HG02943 (cell line): ENCODE measurements around the gene CACNA2D4.
"Not testable (repeated sequence)": the region's sequence is repeated elsewhere in the genome, so short reads cannot be mapped to it uniquely, and the experiment has no call there.

Experiments used
- ATAC-seq: cut with Tn5 transposase; IDR thresholded peaks from one replicate; pipeline ENCODE4 v1.9.1; 2021; ENCODE audit warnings: mild to moderate bottlenecking, low read depth, moderate library complexity; ENCODE audit not compliant: unreplicated experiment

The CACNA2D4 gene

DNA sequence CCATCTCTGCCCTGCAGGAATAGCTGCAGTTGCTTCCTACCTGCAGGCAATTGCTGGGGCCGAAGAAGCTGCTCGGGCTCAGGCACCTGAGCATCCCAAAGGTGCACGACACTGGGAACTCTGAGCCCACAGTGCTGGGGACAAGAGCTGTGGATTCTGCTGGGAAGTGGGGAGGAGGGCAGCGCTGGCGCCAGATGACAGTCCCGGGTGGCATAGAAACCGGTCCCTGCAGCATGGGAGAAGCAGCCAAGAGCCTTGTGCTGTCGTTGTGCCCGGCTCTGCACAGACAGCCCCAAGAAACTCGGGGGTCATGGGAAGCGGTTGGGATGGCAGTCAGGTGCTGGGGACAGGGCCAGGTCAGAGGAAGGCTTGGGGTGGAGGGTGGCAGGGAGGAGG lies 97.6 kb downstream of the CACNA2D4 start:
- ATAC-seq = no peak

DNA sequence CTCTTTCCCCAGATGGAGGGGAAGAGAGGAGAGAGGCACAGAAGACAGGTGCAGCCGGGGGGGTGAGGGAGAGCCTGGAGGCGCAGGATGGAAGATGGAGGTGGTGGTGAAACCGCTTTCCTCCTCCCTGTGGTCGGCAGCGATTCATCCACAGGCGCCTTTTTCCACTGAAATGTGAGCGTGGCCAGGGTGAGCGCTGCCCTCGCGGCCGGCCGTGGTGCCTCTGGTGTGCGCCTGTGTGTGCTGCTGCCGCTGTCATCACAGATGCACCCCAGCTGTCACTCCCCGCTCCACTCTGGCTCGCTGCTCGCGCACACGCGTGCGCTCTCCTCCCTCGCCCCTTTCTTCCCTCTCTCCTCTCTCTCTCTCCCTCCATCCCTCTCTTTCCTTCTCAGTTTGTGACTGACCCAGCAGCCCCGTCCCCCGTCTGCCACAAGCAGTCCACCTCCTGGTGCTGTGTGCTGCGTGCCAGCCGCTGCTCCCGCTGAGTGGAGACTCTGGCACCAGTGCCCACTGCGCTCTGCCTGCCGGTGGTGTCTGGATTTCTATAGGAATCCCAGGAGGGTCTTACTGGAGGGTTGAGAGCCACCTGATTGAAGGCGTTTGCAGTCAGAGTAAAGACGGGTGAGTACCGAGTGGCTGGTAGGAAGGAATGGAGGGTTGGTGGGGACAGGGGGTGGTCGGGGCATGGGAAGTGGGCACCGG lies 98.1 kb downstream of the CACNA2D4 start, which contains the start of gene LRTM2:
Gene LRTM2, plus strand, starts transcription at position 375 of the 705 bp plus-strand sequence. CDS start 7,584 bp downstream, outside the sequence.
- no peak for ATAC-seq

- no peak for ATAC-seq
These were observed 98.9 kb downstream of the CACNA2D4 start for GRCh38 chr12:1819571-1819970.

DNA sequence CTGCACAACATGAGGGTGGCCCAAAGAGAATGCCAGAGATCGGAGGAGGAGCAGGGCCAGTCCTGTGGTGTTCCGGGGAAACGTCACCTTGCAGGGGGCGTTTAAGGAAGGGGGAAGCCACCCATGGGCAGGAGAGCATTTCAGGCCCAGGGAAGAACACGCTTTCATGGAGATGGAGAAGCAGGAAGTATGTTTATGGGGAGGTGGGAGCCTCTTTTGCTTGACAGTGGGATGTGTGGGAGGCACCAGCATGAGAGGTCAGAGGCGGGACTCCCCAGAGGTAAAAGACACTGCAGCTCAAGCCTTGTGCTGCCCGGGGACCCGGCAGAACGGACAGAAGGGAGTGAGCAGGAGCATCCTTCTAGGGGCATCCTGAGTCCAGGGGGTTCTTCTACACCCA lies 99.4 kb downstream of the CACNA2D4 start:
- ATAC-seq = no peak

- not testable (repeated sequence) for ATAC-seq
These were observed 100.5 kb downstream of the CACNA2D4 start for GRCh38 chr12:1817928-1818327.

- no peak for ATAC-seq
These were observed 101.6 kb downstream of the CACNA2D4 start for GRCh38 chr12:1816730-1817348.

- no peak for ATAC-seq
These were observed 102.4 kb downstream of the CACNA2D4 start for GRCh38 chr12:1815814-1816729.

GRCh38 chr12:1815108-1815507 lies 103.3 kb downstream of the CACNA2D4 start:
- no peak for ATAC-seq

DNA sequence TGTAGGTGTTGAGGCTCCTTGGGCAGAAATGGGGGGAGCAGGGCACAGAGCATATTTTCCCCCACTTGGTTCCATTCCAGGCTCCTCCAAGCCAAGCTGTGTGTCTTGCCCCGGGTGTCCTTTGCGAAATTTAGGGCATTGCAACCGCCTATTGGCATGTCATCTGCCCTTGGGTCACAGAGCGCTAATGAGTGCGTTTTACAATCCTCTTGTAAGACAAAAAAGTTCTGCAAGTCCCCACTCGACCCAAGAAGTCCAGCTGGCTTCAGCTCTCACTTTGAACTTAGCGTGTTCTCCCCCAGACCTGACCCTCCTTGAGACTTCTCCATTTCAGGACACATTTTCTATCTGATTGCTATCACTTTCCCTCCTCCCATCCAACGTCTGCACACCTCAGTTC lies 104.2 kb downstream of the CACNA2D4 start:
- no peak for ATAC-seq

- ATAC-seq = no peak
These were observed 105.7 kb downstream of the CACNA2D4 start for GRCh38 chr12:1812650-1813302.

- no peak for ATAC-seq
These were observed 106.5 kb downstream of the CACNA2D4 start for GRCh38 chr12:1811948-1812291.

DNA sequence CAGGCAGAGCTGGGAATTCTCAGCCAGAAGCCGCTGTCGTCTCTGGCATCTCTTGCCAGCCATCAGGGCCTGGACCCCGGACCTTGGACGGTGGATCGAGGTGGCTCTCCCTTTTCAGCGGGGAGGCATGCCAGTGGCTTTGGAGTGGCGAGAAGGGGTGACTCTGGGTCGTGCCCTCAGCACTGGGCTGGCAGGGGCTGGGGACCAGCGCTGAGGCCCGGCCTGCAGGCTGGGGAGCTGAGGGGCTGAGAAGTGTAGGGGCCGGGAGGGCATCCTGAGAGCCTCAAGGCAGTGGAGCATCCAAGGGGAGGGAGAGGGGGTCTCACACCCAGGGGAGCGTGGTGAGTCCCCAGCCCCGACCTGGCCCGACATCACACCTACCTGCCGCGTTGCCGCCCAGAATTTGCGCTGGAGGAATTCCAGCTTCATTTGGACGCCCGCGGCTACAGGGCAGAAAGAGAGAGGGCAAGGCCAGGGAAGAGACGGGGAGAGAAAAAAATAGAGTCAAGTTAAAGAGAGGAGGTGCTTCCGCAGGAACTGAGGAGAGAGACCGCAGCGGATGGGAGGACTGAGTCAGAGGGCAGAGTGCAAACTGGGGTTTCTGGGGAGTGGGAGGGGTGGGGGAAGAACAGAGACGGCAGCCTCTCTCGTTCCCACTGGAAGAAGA lies 107.0 kb downstream of the CACNA2D4 start:
- no peak for ATAC-seq

DNA sequence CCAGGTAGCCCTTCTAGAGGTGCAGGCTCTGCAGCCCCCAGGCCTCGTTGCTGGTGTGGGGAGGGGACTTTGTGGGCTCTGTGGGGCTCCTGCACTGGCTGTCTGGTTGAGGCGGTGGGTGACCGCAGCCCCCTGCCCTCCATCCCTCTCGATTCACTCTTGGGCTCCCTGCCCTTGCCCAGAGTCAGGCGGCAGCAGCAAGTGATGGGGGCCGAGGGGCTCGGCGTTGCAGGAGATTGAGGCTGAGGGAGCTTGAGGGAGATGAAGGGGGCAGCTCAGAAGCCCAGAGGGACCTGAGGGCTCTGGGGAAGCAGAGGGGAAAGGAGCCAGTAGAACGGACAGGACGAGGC lies 107.5 kb downstream of the CACNA2D4 start:
- no peak for ATAC-seq

DNA sequence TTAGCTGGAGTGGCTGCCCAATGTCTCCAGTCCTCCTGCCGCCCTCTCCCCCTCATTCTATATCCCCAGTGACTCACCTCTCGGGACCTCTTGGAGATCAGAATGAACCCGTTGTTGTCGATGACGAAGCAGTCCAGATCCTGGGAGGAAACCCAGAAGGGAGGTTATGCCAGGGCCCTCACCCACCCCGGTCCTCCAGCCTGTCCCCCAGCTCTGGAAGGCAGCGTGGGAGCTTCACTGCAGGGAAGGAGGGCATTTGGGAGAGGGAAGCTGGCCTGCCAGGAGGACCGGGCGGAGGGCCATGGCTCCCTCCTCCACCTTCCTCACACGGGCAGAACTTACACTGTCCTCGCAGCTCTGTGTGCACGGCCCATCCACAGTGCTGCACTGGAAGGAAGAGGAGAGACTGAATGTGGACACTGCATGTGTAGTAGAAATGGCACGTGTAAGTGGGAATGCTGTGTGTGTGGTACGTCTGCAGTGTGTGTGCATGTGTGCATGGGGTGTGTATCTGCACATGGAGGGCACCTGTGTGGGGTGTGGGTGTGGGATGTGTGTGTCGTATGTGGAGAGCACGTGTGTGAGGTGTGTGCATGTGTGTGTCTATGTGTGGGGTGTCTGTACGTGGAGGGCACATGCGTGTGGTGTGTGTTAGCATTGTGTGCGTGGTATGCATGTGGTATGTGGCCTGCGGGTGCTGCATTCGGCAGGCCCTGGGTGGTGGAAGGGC lies 108.1 kb downstream of the CACNA2D4 start:
- ATAC-seq = no peak

DNA sequence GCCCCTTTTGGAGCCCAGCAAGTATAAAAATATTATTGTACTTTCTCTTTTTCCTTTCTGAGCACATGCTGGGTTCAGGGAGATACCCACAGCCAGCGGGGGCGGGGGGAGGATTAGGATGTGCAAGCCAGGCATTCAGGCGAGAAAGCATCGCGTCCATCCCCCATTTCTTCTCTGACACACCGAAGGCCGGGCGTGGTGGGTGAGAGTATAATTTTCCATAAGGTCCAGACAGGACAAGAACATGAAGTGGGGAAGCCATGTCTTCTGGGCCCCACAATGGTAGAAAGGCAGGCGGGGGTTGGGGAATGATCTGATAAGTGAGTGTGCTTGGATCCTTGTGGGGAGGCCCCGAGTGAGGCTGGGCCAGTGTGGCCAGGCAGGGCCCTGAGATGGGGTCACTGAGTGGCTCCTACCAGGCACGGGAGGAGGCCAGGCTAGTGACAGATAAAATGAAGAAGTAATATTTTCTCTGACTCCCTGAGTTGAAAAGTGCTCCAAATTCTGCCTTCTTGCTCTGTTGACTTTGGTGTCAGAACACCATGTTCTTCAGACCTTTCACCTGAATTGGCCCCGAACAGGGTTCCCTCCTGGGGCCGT lies 108.8 kb downstream of the CACNA2D4 start:
- ATAC-seq = no peak

DNA sequence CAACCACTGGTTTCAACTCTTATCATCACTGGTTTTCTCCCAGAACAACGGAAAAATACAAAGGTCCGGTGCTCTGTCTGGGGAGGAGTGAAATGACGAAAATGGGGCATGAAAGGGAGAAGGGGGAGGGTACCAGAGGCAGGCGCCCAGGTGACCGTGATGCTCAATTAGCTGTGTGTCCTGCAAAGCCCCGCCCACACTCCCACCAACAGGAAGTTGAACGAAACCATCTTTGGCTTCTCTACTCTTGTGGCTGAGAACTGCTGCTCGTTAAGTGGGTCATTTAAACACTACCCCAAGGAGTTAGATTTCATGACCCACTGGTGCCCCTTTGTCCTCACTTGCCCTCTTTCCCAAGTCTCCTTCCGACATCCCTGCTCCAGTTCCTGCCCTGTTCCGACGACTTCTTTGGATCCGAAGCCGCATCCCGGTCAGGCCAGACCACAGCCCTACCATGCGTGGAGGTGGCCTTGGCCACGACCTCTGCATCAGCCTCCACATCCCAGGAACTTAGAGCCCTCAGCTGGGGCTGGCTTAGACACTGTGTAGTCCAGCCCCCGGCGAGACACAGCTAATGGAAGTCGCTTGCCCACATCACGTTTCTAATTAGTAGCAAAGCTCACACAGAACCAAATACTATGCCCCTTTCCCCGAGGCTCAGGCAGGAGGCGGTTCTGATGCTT lies 109.5 kb downstream of the CACNA2D4 start:
- ATAC-seq = no peak

- ATAC-seq = no peak
These were observed 110.2 kb downstream of the CACNA2D4 start for GRCh38 chr12:1808036-1808797.
